GM23338 (cell line): ENCODE measurements around the gene CFAP57. TPM values are rescaled to one million over a fixed set of nuclear protein-coding genes. Genes with fewer than 3 reads are reported as not detected.

ENCODE experiments used
- ATAC-seq: fragments of 200-7000 bp; cut with Tn5 transposase; 3 replicates; pipeline ENCODE4 v1.9.1; 2020
- DNase-seq: peaks from one replicate; pipeline ENCODE4 v3.0.0-alpha.2; 2015; ENCODE audit warnings: low spot score
- H2AFZ ChIP-seq: fragments of 200-600 bp; sonication (generic); 2 replicates; pipeline ENCODE4 v1.8.0; 2016; ENCODE audit warnings: antibody characterized with exemption, mild to moderate bottlenecking, moderate library complexity
- H3F3A ChIP-seq: fragments of 200-600 bp; sonication (generic); replicated peaks from 2 replicates; pipeline ENCODE4 v1.8.0; 2017; ENCODE audit warnings: antibody characterized with exemption, mixed run types, low read depth
- H3K27ac ChIP-seq: fragments of 200-600 bp; sonication (generic); 2 replicates; pipeline ENCODE4 v1.6.1; 2016; ENCODE audit warnings: low read depth
- H3K27me3 ChIP-seq: fragments of 200-600 bp; sonication (generic); 2 replicates; pipeline ENCODE4 v1.8.0; 2016; ENCODE audit warnings: mild to moderate bottlenecking, mixed run types, moderate library complexity; ENCODE audit not compliant: insufficient read depth
- H3K36me3 ChIP-seq: fragments of 200-600 bp; sonication (generic); 2 replicates; pipeline ENCODE4 v1.8.0; 2016; ENCODE audit warnings: mild to moderate bottlenecking; ENCODE audit not compliant: insufficient read depth
- H3K4me1 ChIP-seq: fragments of 200-600 bp; sonication (generic); 2 replicates; pipeline ENCODE4 v1.8.0; 2016; ENCODE audit warnings: mild to moderate bottlenecking, moderate library complexity; ENCODE audit not compliant: insufficient read depth
- H3K4me2 ChIP-seq: fragments of 200-600 bp; sonication (generic); 2 replicates; pipeline ENCODE4 v1.7.1; 2017; ENCODE audit warnings: mixed run types
- H3K4me3 ChIP-seq: fragments of 200-600 bp; sonication (generic); 2 replicates; pipeline ENCODE4 v1.6.1; 2016; ENCODE audit warnings: mixed run types
- H3K79me2 ChIP-seq: fragments of 200-600 bp; sonication (generic); replicated peaks from 2 replicates; pipeline ENCODE4 v1.8.0; 2017; ENCODE audit warnings: mild to moderate bottlenecking; ENCODE audit not compliant: insufficient read depth
- H3K9me2 ChIP-seq: fragments of 200-600 bp; sonication (generic); 2 replicates; pipeline ENCODE4 v1.8.0; 2017; ENCODE audit not compliant: insufficient read depth
- H4K20me1 ChIP-seq: fragments of 200-600 bp; sonication (generic); replicated peaks from 2 replicates; pipeline ENCODE4 v1.8.0; 2017; ENCODE audit warnings: mild to moderate bottlenecking; ENCODE audit not compliant: insufficient read depth
- H3K27ac Mint-ChIP-seq: 2 replicates; pipeline ENCODE4 v1.8.0; 2020; ENCODE audit warnings: inconsistent platforms, mild to moderate bottlenecking, moderate library complexity, mixed read lengths
- H3K27me3 Mint-ChIP-seq: 3 replicates; pipeline ENCODE4 v1.8.0; 2022; ENCODE audit warnings: low read depth, mild to moderate bottlenecking, moderate library complexity, mixed read lengths, inconsistent platforms; ENCODE audit not compliant: insufficient read depth, poor library complexity
- H3K36me3 Mint-ChIP-seq: 3 replicates; pipeline ENCODE4 v1.8.0; 2021; ENCODE audit warnings: low read depth, mild to moderate bottlenecking, inconsistent platforms, moderate library complexity, mixed read lengths
- H3K4me1 Mint-ChIP-seq: 3 replicates; pipeline ENCODE4 v1.8.0; 2020; ENCODE audit warnings: mild to moderate bottlenecking, inconsistent platforms, mixed read lengths
- H3K4me3 Mint-ChIP-seq: 3 replicates; pipeline ENCODE4 v1.8.0; 2021; ENCODE audit warnings: moderate library complexity, mild to moderate bottlenecking, inconsistent platforms, mixed read lengths
- H3K9me3 Mint-ChIP-seq: 3 replicates; pipeline ENCODE4 v1.8.0; 2020; ENCODE audit warnings: moderate library complexity, mild to moderate bottlenecking, inconsistent platforms, mixed read lengths
- CREB1 ChIP-seq: fragments of 250-450 bp; sonication (Bioruptor Pico); IDR thresholded peaks from 2 replicates; pipeline ENCODE4 v1.5.0; 2020; ENCODE audit warnings: low read depth, mild to moderate bottlenecking, moderate library complexity
- EZH2 ChIP-seq: fragments of 200-600 bp; sonication (generic); IDR thresholded peaks from one replicate; pipeline ENCODE4 v1.8.0; 2017; ENCODE audit warnings: antibody characterized with exemption, mild to moderate bottlenecking, low read depth; ENCODE audit not compliant: unreplicated experiment
- EZH2phosphoT487 ChIP-seq: fragments of 200-600 bp; sonication (generic); IDR thresholded peaks from one replicate; pipeline ENCODE4 v1.8.1; 2018; ENCODE audit warnings: antibody characterized with exemption; ENCODE audit not compliant: unreplicated experiment
- POLR2AphosphoS5 ChIP-seq: IDR thresholded peaks from 2 replicates; pipeline ENCODE4 v1.6.1; 2016; ENCODE audit warnings: antibody characterized with exemption, low read depth
- REST ChIP-seq: IDR thresholded peaks from one replicate; pipeline ENCODE4 v1.6.1; 2018; ENCODE audit warnings: antibody characterized with exemption; ENCODE audit not compliant: unreplicated experiment
- ZNF114 ChIP-seq: fragments of 250-450 bp; sonication (Bioruptor Pico); IDR thresholded peaks from 2 replicates; pipeline ENCODE4 v1.5.0; 2020; ENCODE audit warnings: mild to moderate bottlenecking, moderate library complexity
- ZNF331 ChIP-seq: fragments of 250-450 bp; sonication (Bioruptor Pico); IDR thresholded peaks from 2 replicates; pipeline ENCODE4 v1.5.0; 2020; ENCODE audit warnings: low read depth, mild to moderate bottlenecking, moderate library complexity
- polyA plus RNA-seq: library from polyadenylated mRNA; unstranded; fragments of >200 nt; fragmentation: Nextera tagmentation; extraction: Ambion mirVana; gene quantifications from 2 replicates; pipeline ENCODE4 v1.2.1, GENCODE V29; 2016
- total RNA-seq: library from RNA; depleted of rRNA; stranded (reverse); fragments of >200 nt; shearing (Covaris generic); gene quantifications from 2 replicates; pipeline ENCODE4 v1.2.3, GENCODE V29; 2014
- TF ChIP-seq, protein P1 (sequence below): fragments of 250-450 bp; sonication (Bioruptor Pico); IDR thresholded peaks from 2 replicates; pipeline ENCODE4 v1.5.0; 2020; ENCODE audit warnings: mild to moderate bottlenecking, moderate library complexity
- TF ChIP-seq, protein P2 (sequence below): IDR thresholded peaks from 2 replicates; pipeline ENCODE4 v1.6.1; 2016; ENCODE audit warnings: antibody characterized with exemption

The CFAP57 gene
- total and polyA plus RNA-seq, 2 experiments from 2014 or later = 0.37 to 0.38 TPM

- TF ChIP-seq, protein P1, sequence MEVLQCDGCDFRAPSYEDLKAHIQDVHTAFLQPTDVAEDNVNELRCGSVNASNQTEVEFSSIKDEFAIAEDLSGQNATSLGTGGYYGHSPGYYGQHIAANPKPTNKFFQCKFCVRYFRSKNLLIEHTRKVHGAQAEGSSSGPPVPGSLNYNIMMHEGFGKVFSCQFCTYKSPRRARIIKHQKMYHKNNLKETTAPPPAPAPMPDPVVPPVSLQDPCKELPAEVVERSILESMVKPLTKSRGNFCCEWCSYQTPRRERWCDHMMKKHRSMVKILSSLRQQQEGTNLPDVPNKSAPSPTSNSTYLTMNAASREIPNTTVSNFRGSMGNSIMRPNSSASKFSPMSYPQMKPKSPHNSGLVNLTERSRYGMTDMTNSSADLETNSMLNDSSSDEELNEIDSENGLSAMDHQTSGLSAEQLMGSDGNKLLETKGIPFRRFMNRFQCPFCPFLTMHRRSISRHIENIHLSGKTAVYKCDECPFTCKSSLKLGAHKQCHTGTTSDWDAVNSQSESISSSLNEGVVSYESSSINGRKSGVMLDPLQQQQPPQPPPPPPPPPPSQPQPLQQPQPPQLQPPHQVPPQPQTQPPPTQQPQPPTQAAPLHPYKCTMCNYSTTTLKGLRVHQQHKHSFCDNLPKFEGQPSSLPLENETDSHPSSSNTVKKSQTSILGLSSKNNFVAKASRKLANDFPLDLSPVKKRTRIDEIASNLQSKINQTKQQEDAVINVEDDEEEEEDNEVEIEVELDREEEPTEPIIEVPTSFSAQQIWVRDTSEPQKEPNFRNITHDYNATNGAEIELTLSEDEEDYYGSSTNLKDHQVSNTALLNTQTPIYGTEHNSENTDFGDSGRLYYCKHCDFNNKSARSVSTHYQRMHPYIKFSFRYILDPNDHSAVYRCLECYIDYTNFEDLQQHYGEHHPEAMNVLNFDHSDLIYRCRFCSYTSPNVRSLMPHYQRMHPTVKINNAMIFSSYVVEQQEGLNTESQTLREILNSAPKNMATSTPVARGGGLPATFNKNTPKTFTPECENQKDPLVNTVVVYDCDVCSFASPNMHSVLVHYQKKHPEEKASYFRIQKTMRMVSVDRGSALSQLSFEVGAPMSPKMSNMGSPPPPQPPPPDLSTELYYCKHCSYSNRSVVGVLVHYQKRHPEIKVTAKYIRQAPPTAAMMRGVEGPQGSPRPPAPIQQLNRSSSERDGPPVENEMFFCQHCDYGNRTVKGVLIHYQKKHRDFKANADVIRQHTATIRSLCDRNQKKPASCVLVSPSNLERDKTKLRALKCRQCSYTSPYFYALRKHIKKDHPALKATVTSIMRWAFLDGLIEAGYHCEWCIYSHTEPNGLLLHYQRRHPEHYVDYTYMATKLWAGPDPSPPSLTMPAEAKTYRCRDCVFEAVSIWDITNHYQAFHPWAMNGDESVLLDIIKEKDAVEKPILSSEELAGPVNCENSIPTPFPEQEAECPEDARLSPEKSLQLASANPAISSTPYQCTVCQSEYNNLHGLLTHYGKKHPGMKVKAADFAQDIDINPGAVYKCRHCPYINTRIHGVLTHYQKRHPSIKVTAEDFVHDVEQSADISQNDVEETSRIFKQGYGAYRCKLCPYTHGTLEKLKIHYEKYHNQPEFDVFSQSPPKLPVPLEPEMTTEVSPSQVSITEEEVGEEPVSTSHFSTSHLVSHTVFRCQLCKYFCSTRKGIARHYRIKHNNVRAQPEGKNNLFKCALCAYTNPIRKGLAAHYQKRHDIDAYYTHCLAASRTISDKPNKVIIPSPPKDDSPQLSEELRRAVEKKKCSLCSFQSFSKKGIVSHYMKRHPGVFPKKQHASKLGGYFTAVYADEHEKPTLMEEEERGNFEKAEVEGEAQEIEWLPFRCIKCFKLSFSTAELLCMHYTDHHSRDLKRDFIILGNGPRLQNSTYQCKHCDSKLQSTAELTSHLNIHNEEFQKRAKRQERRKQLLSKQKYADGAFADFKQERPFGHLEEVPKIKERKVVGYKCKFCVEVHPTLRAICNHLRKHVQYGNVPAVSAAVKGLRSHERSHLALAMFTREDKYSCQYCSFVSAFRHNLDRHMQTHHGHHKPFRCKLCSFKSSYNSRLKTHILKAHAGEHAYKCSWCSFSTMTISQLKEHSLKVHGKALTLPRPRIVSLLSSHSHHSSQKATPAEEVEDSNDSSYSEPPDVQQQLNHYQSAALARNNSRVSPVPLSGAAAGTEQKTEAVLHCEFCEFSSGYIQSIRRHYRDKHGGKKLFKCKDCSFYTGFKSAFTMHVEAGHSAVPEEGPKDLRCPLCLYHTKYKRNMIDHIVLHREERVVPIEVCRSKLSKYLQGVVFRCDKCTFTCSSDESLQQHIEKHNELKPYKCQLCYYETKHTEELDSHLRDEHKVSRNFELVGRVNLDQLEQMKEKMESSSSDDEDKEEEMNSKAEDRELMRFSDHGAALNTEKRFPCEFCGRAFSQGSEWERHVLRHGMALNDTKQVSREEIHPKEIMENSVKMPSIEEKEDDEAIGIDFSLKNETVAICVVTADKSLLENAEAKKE (CRISPR knock-in tag) = no peak
- no peak for TF ChIP-seq CREB1 (CRISPR knock-in tag)
Observed at GRCh38 chr1:43171312-43171875, 736 bp upstream of the CFAP57 start (continued).

GRCh38 chr1:43172527-43172972, 420 bp downstream of the CFAP57 start:
- Mint-ChIP-seq H3K4me1 (peaks cover 17% of the 10 kb centered on the region), H3K36me3 (peaks cover 34% of the 10 kb centered on the region), H3K9me3 (no peaks in the 10 kb centered on the region; the same call in 1 of the 3 replicates), H3K27ac (0 out of 2 replicates have a peak overlapping the region, but pooled peaks have one; percentile 49), H3K4me3 (peak overlapping the region; percentile 96), H3K27me3 (peaks cover 2% of the 10 kb centered on the region)
- Histone ChIP-seq H2AFZ (peak overlapping the region; percentile 96), H3F3A (no peaks in the 10 kb centered on the region; the same call in 1 of the 2 replicates), H3K27me3 (peaks cover 12% of the 10 kb centered on the region; the same call in 1 of the 2 replicates), H3K79me2 (peaks cover 41% of the 10 kb centered on the region), H3K4me2 (peak overlapping the region; percentile 96), H3K4me1 (peaks cover 22% of the 10 kb centered on the region), H4K20me1 (peaks cover 2% of the 10 kb centered on the region; the same call in 1 of the 2 replicates), H3K36me3 (peaks cover 25% of the 10 kb centered on the region), H3K9me2 (no peaks in the 10 kb centered on the region), H3K27ac (no peak overlapping the region), H3K4me3 (peak overlapping the region; percentile 97)
- ATAC-seq (peak; percentile 79), DNase-seq (peak; percentile 87)
- no peak for TF ChIP-seq EZH2
- TF ChIP-seq ZNF114 (CRISPR knock-in tag) = no peak
- TF ChIP-seq, protein P2, sequence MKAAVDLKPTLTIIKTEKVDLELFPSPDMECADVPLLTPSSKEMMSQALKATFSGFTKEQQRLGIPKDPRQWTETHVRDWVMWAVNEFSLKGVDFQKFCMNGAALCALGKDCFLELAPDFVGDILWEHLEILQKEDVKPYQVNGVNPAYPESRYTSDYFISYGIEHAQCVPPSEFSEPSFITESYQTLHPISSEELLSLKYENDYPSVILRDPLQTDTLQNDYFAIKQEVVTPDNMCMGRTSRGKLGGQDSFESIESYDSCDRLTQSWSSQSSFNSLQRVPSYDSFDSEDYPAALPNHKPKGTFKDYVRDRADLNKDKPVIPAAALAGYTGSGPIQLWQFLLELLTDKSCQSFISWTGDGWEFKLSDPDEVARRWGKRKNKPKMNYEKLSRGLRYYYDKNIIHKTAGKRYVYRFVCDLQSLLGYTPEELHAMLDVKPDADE = no peak
- TF ChIP-seq ZNF331 (CRISPR knock-in tag) = no peak
- TF ChIP-seq REST = no peak
- no peak for TF ChIP-seq EZH2phosphoT487
- TF ChIP-seq POLR2AphosphoS5 = no peak
